Right atrium auricular region (tissue), 2 donors: ENCODE results near the gene RPN2. TPM values are rescaled to one million over a fixed set of nuclear protein-coding genes. Genes with fewer than 3 reads are reported as not detected.

Experiments used
- DNase-seq: peaks from one replicate; pipeline ENCODE4 v3.0.0-alpha.2; 2019; ENCODE audit warnings: low spot score
- H3K27ac ChIP-seq, 2 donors: fragments of 200-600 bp; sonication (generic); 1 replicate in 1 of 2; 2 replicates in 1 of 2; pipeline ENCODE4 v1.5.1; 2016 to 2019
- H3K27me3 ChIP-seq, 2 donors: fragments of 200-600 bp; sonication (generic); one replicate each; pipeline versions ENCODE4 v1.5.1 to v1.6.0; 2017 to 2019
- H3K36me3 ChIP-seq: fragments of 200-600 bp; sonication (generic); one replicate; pipeline ENCODE4 v1.5.1; 2016
- H3K4me1 ChIP-seq, 2 donors: fragments of 200-600 bp; sonication (generic); one replicate each; pipeline versions ENCODE4 v1.5.1 to v1.6.0; 2017 to 2019
- H3K4me3 ChIP-seq, 2 donors: fragments of 200-600 bp; sonication (generic); 1 replicate in 1 of 2; 2 replicates in 1 of 2; pipeline ENCODE4 v1.5.1; 2017 to 2019; ENCODE audit warnings: mild to moderate bottlenecking in 1 of 2, moderate library complexity in 1 of 2
- H3K9me3 ChIP-seq, 2 donors: fragments of 200-600 bp; sonication (generic); one replicate each; pipeline ENCODE4 v1.5.1; 2019
- CTCF ChIP-seq, 2 donors: fragments of 200-600 bp; sonication (generic); IDR thresholded peaks; one replicate each; pipeline ENCODE4 v1.5.1; 2019; ENCODE audit warnings: antibody characterized with exemption in 2 of 2
- total RNA-seq, 2 donors: library from RNA; depleted of rRNA; stranded (reverse); fragments of >200 nt; gene quantifications; one replicate each; pipeline ENCODE4 v1.1.0, GENCODE V29; 2016

The RPN2 gene
- total RNA-seq, 2 donors from 2014 or later: 126 to 129 TPM

GRCh38 chr20:37193226-37193625 is 14.1 kb downstream of the RPN2 start:
- no peak for TF ChIP-seq CTCF (IDR thresholded peaks at IDR 0.05)
- H3K4me1 ChIP-seq: peaks cover 0 to 29% of the 10 kb centered on the region in 2 donors
- H3K9me3 ChIP-seq: no peaks in the 10 kb centered on the region
- H3K27ac ChIP-seq: no peak overlapping the region
- DNase-seq: no peak
- H3K4me3 ChIP-seq: no peak overlapping the region
- H3K27me3 ChIP-seq: no peaks in the 10 kb centered on the region
- H3K36me3 ChIP-seq: no peaks in the 10 kb centered on the region

GRCh38 chr20:37193821-37194220 is 14.7 kb downstream of the RPN2 start:
- no peaks in the 10 kb centered on the region for H3K9me3 ChIP-seq
- no peaks in the 10 kb centered on the region for H3K27me3 ChIP-seq
- no peak for TF ChIP-seq CTCF (IDR thresholded peaks at IDR 0.05)
- no peak overlapping the region for H3K27ac ChIP-seq
- H3K36me3 ChIP-seq: peaks cover 1% of the 10 kb centered on the region
- H3K4me3 ChIP-seq: no peak overlapping the region
- DNase-seq: no peak
- H3K4me1 ChIP-seq: peaks cover 0 to 29% of the 10 kb centered on the region in 2 donors

GRCh38 chr20:37194621-37195417 is 15.7 kb downstream of the RPN2 start:
- Histone ChIP-seq H3K4me1 (peaks cover 0 to 29% of the 10 kb centered on the region in 2 donors), H3K4me3 (no peak overlapping the region), H3K27ac (no peak overlapping the region), H3K36me3 (peaks cover 11% of the 10 kb centered on the region), H3K9me3 (no peaks in the 10 kb centered on the region), H3K27me3 (no peaks in the 10 kb centered on the region)
- DNase-seq: no peak
- TF ChIP-seq CTCF (IDR thresholded peaks at IDR 0.05): no peak

GRCh38 chr20:37198932-37199660 is 20.0 kb downstream of the RPN2 start:
- H3K36me3 ChIP-seq: peaks cover 32% of the 10 kb centered on the region
- H3K4me1 ChIP-seq: peaks cover 0 to 28% of the 10 kb centered on the region in 2 donors
- no peak for TF ChIP-seq CTCF (IDR thresholded peaks at IDR 0.05)
- H3K27ac ChIP-seq: no peak overlapping the region
- H3K4me3 ChIP-seq: no peak overlapping the region
- no peaks in the 10 kb centered on the region for H3K27me3 ChIP-seq
- no peak for DNase-seq
- H3K9me3 ChIP-seq: no peaks in the 10 kb centered on the region

- no peak for DNase-seq
- H3K36me3 ChIP-seq: peaks cover 45% of the 10 kb centered on the region
Observed at GRCh38 chr20:37200376-37200775, 21.2 kb downstream of the RPN2 start.

More at GRCh38 chr20:37200376-37200775, 21.2 kb downstream of the RPN2 start:
- H3K4me3 ChIP-seq: no peak overlapping the region
- peaks cover 0 to 18% of the 10 kb centered on the region in 2 donors for H3K4me1 ChIP-seq
- no peaks in the 10 kb centered on the region for H3K9me3 ChIP-seq
- no peaks in the 10 kb centered on the region for H3K27me3 ChIP-seq
- H3K27ac ChIP-seq: no peak overlapping the region
- no peak for TF ChIP-seq CTCF (IDR thresholded peaks at IDR 0.05)
